Mammary epithelial cell (primary cell): ENCODE data around the gene RNF39.

ENCODE experiments used
- CTCF ChIP-seq, 2 donors: IDR thresholded peaks in 1 of 2; conservative IDR thresholded peaks in 1 of 2; 2 replicates each; pipeline ENCODE4 v1.5.1; 2011 to 2012; ENCODE audit warnings: inconsistent platforms in 2 of 2, low read length in 2 of 2, mild to moderate bottlenecking in 2 of 2, control low read depth in 1 of 2, low read depth in 1 of 2; ENCODE audit not compliant: insufficient read depth in 1 of 2; ENCODE audit errors: extremely low read depth in 1 of 2
- EZH2 ChIP-seq: IDR thresholded peaks from 2 replicates; pipeline ENCODE4 v1.6.1; 2012; ENCODE audit warnings: low read length, inconsistent platforms, borderline replicate concordance

DNA sequence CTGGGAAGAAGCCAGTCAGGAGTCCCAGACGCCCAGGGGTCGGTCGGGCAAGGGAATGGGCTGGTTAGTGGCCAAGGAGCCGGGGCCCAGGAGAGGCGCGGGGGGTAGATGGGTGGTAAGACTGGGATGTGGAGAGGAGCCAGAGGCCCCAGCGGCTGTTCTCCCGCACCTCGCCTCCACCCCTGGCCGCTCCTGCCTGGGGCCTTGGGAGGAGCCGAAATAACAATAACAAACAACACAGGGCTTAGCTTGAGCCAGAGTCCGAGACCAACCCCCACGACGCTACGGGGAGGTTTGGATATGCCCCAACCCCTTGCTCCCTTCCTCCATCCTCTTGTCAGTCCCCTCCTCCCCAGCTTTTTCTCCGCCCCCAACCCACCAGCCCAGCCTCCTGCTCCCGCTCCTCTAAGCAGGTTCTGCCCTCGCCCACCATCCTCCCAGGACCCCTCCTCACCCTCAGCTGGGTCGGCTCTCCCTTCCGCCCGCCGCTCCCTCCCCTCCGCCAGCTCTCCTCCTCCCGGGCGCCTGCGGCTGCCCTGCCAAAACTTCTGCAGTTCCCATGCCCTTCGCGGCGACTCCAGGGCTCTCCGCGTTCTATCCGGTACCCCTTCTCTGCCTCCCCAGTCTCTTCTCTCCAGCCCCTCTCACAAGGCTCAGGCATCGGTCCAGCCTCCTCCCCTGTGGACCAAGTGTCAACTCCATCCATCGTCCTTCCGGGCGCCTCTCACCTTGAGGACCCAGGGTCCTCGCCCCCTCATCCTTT, 1.1 kb downstream of the RNF39 start:
- TF ChIP-seq EZH2 (no peak), CTCF (conservative IDR thresholded peaks at IDR 0.05 in 1 of 2, IDR thresholded peaks at IDR 0.05 in 1 of 2; ENCODE audit: extremely low read depth in 1 of 2, insufficient read depth in 1 of 2, low read depth in 1 of 2, low read length in 2 of 2) (no peak)
